Measurements from ENCODE around the gene CD46. TPM values are rescaled to one million over a fixed set of nuclear protein-coding genes. Genes with fewer than 3 reads are reported as not detected.
A peak's percentile ranks its signal among the peaks of the same experiment; 100 is the strongest.

CD46 gene
- total and polyA plus RNA-seq, 2 donors (not counting 1 experiment from before 2014, with no cell fraction given): 38.6 to 173 TPM

DNA sequence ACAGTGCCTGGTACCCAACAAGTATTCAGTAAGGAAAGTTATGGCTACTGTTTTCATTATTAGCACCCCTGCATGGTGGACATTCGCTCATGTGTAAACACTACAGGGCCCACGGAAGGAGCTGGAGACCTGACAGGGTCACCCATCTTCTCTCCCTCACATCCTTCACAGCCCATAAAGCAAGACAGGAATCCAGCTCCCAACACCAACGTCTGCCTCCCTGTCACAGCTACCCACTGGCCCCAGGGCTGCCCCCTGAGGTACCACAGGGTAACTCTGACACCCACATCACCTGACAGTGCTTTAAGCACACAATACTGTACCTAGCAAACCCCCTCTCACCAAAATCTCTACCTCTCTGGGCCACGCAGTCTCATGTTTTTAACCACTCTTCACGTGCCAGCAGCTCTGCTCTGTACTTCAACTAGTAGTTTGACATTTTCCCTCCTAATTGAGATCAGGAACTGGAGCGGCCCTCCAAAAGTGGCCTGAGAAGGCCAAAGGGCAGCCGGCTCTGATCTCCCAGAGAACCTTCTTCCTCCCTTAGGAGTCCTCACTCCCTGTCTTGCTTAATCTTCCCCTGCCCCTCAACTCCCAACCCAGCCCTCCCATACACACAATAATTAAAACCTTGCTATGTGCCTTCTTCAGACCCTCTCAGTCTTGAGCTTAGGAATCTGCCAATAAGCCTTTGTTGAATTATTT is 82.3 kb downstream of the CD46 start:
- no peaks in the 10 kb centered on the region for H3K27me3 ChIP-seq (replicated peaks in 1 of 4; ENCODE audit: control extremely low read depth in 1 of 4, control insufficient read depth in 3 of 4, insufficient read depth in 4 of 4, low read length in 3 of 4)
- H3K9me3 Mint-ChIP-seq (ENCODE audit: insufficient read depth): peaks cover 2% of the 10 kb centered on the region
- peaks cover 22% of the 10 kb centered on the region for H4K20me1 ChIP-seq (ENCODE audit: control insufficient read depth, insufficient read depth, low read length, poor library complexity, severe bottlenecking)
- H3K4me1 ChIP-seq (ENCODE audit: control insufficient read depth in 2 of 2, insufficient read depth in 2 of 2, low read length in 2 of 2): peaks cover 25 to 35% of the 10 kb centered on the region in 2 donors
- intact Hi-C loops (cut with micrococcal nuclease): loop anchor here (2.0 kb wide), 1 partner anchor 15 kb away; no protein-coding TSS in a partner anchor
- peak overlapping the region in 1 of 2 donors; percentile 75 for H3K27ac ChIP-seq (ENCODE audit: low read length in 2 of 2)
- WGBS (ENCODE audit: insufficient coverage): 87% methylated on average over 7 of the region's 7 CpGs
- TF ChIP-seq, protein P1, sequence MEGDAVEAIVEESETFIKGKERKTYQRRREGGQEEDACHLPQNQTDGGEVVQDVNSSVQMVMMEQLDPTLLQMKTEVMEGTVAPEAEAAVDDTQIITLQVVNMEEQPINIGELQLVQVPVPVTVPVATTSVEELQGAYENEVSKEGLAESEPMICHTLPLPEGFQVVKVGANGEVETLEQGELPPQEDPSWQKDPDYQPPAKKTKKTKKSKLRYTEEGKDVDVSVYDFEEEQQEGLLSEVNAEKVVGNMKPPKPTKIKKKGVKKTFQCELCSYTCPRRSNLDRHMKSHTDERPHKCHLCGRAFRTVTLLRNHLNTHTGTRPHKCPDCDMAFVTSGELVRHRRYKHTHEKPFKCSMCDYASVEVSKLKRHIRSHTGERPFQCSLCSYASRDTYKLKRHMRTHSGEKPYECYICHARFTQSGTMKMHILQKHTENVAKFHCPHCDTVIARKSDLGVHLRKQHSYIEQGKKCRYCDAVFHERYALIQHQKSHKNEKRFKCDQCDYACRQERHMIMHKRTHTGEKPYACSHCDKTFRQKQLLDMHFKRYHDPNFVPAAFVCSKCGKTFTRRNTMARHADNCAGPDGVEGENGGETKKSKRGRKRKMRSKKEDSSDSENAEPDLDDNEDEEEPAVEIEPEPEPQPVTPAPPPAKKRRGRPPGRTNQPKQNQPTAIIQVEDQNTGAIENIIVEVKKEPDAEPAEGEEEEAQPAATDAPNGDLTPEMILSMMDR (IDR thresholded peaks at IDR 0.05): no peak
- TF ChIP-seq EZH2 (IDR thresholded peaks at IDR 0.05; ENCODE audit: borderline replicate concordance, insufficient read depth, low read depth, low read length, poor library complexity, severe bottlenecking): no peak
- H3K36me3 ChIP-seq (replicated peaks in 1 of 2; ENCODE audit: control extremely low read depth in 1 of 2, control insufficient read depth in 1 of 2, extremely low read depth in 1 of 2, insufficient read depth in 2 of 2, low read length in 1 of 2): peaks cover 1 to 10% of the 10 kb centered on the region in 2 experiments
- H3K79me2 ChIP-seq (ENCODE audit: control insufficient read depth, insufficient read depth, low read length): peaks cover 91% of the 10 kb centered on the region
- no peak overlapping the region for H3K4me2 ChIP-seq (replicated peaks; ENCODE audit: low read depth, low read length, poor library complexity, severe bottlenecking)
- no peak overlapping the region for H3K4me3 ChIP-seq (ENCODE audit: control extremely low read depth in 1 of 5, extremely low read depth in 1 of 5, insufficient read depth in 1 of 5, low read depth in 2 of 5, low read length in 4 of 5)
- H2AFZ ChIP-seq (ENCODE audit: insufficient read depth, low read depth, low read length, poor library complexity, severe bottlenecking): no peak overlapping the region
- H3K4me1 Mint-ChIP-seq: peaks cover 74% of the 10 kb centered on the region
- peak overlapping the region; percentile 93 for H3K27ac Mint-ChIP-seq
- H3K9me3 ChIP-seq (ENCODE audit: control extremely low read depth in 1 of 3, control insufficient read depth in 2 of 3, insufficient read depth in 1 of 3, low read length in 2 of 3): peaks cover 0 to 2% (median 0%) of the 10 kb centered on the region in 3 donors
- DNase-seq: no peak
- no peaks in the 10 kb centered on the region for H3K27me3 Mint-ChIP-seq
- no peak overlapping the region for H3K9ac ChIP-seq (ENCODE audit: low read length)
- ChIA-PET CTCF (interaction anchor here (1.0 to 20.3 kb wide), 7 partner anchors 8 to 129 kb away, joined by 4 to 526 read pairs (median 7); no protein-coding TSS in a partner anchor), POLR2A (interaction anchor here (1.3 to 1.8 kb wide), 2 partner anchors 12 to 30 kb away, joined by 3 to 6 read pairs; no protein-coding TSS in a partner anchor)
- no peak for ATAC-seq (ENCODE audit: low read depth)
- H3K4me3 Mint-ChIP-seq: no peak overlapping the region

DNA sequence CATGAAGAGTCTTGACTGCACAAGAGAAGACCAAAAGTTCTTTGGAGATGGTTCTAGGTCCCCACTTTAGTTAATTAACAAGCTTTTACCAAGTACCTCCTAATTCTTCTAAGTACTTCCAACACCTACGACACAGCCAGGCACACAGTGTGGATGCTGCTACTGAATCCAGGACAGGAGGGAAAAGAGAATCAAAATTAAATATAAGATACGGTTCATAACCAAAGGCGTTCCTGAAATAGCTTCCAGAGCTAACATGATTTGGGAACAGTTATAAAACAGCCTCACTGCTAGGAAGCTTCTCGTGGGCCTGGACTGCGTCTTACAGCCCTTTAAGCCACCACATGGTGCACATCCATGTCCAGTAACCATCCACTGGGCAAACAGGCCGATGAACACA is 84.1 kb downstream of the CD46 start:
- TF ChIP-seq EZH2 (IDR thresholded peaks at IDR 0.05; ENCODE audit: borderline replicate concordance, insufficient read depth, low read depth, low read length, poor library complexity, severe bottlenecking): no peak
- TF ChIP-seq, protein P1 (IDR thresholded peaks at IDR 0.05): no peak
- Histone ChIP-seq H3K9ac (ENCODE audit: low read length) (no peak overlapping the region), H2AFZ (ENCODE audit: insufficient read depth, low read depth, low read length, poor library complexity, severe bottlenecking) (no peak overlapping the region), H3K4me2 (replicated peaks; ENCODE audit: low read depth, low read length, poor library complexity, severe bottlenecking) (no peak overlapping the region), H4K20me1 (ENCODE audit: control insufficient read depth, insufficient read depth, low read length, poor library complexity, severe bottlenecking) (peaks cover 36% of the 10 kb centered on the region), H3K4me3 (ENCODE audit: control extremely low read depth in 1 of 5, extremely low read depth in 1 of 5, insufficient read depth in 1 of 5, low read depth in 2 of 5, low read length in 4 of 5) (no peak overlapping the region), H3K79me2 (ENCODE audit: control insufficient read depth, insufficient read depth, low read length) (peaks cover 87% of the 10 kb centered on the region), H3K9me3 (ENCODE audit: control extremely low read depth in 1 of 3, control insufficient read depth in 2 of 3, insufficient read depth in 1 of 3, low read length in 2 of 3) (peaks cover 0 to 7% (median 3%) of the 10 kb centered on the region in 3 donors), H3K4me1 (ENCODE audit: control insufficient read depth in 2 of 2, insufficient read depth in 2 of 2, low read length in 2 of 2) (peaks cover 26 to 33% of the 10 kb centered on the region in 2 donors), H3K36me3 (replicated peaks in 1 of 2; ENCODE audit: control extremely low read depth in 1 of 2, control insufficient read depth in 1 of 2, extremely low read depth in 1 of 2, insufficient read depth in 2 of 2, low read length in 1 of 2) (peaks cover 0 to 21% of the 10 kb centered on the region in 2 experiments), H3K27me3 (replicated peaks in 1 of 4; ENCODE audit: control extremely low read depth in 1 of 4, control insufficient read depth in 3 of 4, insufficient read depth in 4 of 4, low read length in 3 of 4) (no peaks in the 10 kb centered on the region), H3K27ac (ENCODE audit: low read length in 2 of 2) (no peak overlapping the region)
- no peak overlapping the region for H3K27ac Mint-ChIP-seq
- POLR2A ChIA-PET: no interaction called here
- DNase-seq (no peak), ATAC-seq (ENCODE audit: low read depth) (no peak)
- H3K4me3 Mint-ChIP-seq: no peak overlapping the region
- H3K4me1 Mint-ChIP-seq: peaks cover 68% of the 10 kb centered on the region
- H3K9me3 Mint-ChIP-seq (ENCODE audit: insufficient read depth): peaks cover 2% of the 10 kb centered on the region
- no peaks in the 10 kb centered on the region for H3K27me3 Mint-ChIP-seq
- CTCF ChIA-PET: interaction anchor here (11.9 kb wide), 1 partner anchor 50 kb away, joined by 87 read pairs; no protein-coding TSS in a partner anchor
- WGBS (ENCODE audit: insufficient coverage): 95% methylated on average over 5 of the region's 6 CpGs
- intact Hi-C loops (cut with micrococcal nuclease): no loop called here
